ENCODE measurements around the gene ACOT7. TPM values are rescaled to one million over a fixed set of nuclear protein-coding genes. Genes with fewer than 3 reads are reported as not detected.

The ACOT7 gene
- total RNA-seq, 1 experiment from 2014 or later: 165 TPM

DNA sequence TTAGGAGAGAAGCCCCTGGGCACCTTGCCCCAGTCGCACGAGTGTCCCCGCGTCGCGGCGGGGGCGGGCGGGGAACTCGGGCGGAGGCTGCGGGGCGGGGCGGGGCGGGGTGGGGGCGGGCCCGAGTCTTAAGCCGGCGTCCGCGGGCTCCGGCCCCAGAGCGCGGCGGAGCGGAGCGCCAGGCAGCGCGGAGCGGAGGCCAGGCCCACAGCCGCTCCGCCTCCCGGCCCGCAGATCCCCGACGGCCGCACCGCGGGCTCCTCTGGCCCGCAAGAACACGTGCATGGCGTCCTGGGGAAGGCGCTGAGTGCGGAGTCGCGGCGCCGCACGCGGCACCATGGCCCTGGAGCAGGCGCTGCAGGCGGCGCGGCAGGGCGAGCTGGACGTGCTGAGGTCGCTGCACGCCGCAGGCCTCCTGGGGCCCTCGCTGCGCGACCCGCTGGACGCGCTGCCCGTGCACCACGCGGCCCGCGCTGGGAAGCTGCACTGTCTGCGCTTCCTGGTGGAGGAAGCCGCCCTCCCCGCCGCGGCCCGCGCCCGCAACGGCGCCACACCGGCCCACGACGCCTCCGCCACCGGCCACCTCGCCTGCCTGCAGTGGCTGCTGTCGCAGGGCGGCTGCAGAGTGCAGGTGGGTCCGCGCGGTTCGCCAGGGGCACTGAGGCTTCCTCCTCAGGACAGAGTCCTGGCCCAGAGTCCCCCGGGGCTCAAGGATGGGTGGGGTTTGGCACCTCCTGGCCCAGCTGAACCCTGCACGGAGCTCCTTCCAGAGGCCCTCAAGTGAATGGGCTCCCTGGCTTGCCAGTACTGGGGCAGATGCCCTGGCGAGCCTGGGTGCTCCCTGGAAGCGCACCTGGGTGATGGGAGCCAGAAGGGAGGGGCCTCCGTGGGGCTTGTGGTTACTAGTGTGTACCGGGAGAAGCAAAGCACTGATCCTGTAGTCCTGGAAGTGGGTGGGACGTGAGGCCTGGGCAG lies 31.3 kb upstream of the ACOT7 start, which contains the start of gene ESPN:
TSS of gene ESPN (plus strand) at position 158 of the 975 bp plus-strand sequence. CDS start at position 338, 180 bp downstream.
- peak within 1 kb of the TSS; percentile 90 for H3K4me2 ChIP-seq (ENCODE audit: low read length)
- no TSS peak for BruUV-seq (replicated peaks)
- H3K9me2 ChIP-seq (replicated peaks; ENCODE audit: low read length): no peaks in the 10 kb centered on the region
- POLR2A ChIA-PET (ENCODE audit: unreplicated experiment): interaction anchor here (0.5 kb wide), 1 partner anchor 66 kb away, joined by 3 read pairs; no protein-coding TSS in a partner anchor
- no peaks in the 10 kb centered on the region for H3K36me3 ChIP-seq (ENCODE audit: low read depth, low read length)
- H2AFZ ChIP-seq (ENCODE audit: low read length): peak within 1 kb of the TSS; percentile 87
- peak within 1 kb of the TSS; percentile 73 for H3K27ac ChIP-seq (ENCODE audit: low read length)
- intact Hi-C loops (cut with micrococcal nuclease): no loop called here
- H3K4me3 ChIP-seq (ENCODE audit: low read length): peak within 1 kb of the TSS; percentile 73
- no peaks in the 10 kb centered on the region for H3K27me3 ChIP-seq (ENCODE audit: low read length)
- H3K9ac ChIP-seq (ENCODE audit: low read length): peak within 1 kb of the TSS; percentile 25
- H3K9me3 ChIP-seq (ENCODE audit: low read length): no peaks in the 10 kb centered on the region
- H3K79me2 ChIP-seq (ENCODE audit: low read length): peaks cover 5% of the 10 kb centered on the region; the same call in 1 of the 2 replicates
- CTCF ChIA-PET: no interaction called here
- peak; percentile 20 for ATAC-seq
- H3F3A ChIP-seq (ENCODE audit: low read length, unreplicated experiment): no peaks in the 10 kb centered on the region
- DNase-seq: peak; percentile 62
- TF ChIP-seq EZH2 (IDR thresholded peaks at IDR 0.05; ENCODE audit: low read length, unreplicated experiment): no peak
- no peak for TF ChIP-seq EZH2phosphoT487 (IDR thresholded peaks at IDR 0.05; ENCODE audit: borderline replicate concordance, low read length)
- no peak for TF ChIP-seq CTCF (conservative IDR thresholded peaks at IDR 0.05; ENCODE audit: low read depth, low read length)
- peaks cover 59% of the 10 kb centered on the region for H3K4me1 ChIP-seq (ENCODE audit: insufficient read depth, low read length)
- H4K20me1 ChIP-seq (ENCODE audit: low read length): no peaks in the 10 kb centered on the region

DNA sequence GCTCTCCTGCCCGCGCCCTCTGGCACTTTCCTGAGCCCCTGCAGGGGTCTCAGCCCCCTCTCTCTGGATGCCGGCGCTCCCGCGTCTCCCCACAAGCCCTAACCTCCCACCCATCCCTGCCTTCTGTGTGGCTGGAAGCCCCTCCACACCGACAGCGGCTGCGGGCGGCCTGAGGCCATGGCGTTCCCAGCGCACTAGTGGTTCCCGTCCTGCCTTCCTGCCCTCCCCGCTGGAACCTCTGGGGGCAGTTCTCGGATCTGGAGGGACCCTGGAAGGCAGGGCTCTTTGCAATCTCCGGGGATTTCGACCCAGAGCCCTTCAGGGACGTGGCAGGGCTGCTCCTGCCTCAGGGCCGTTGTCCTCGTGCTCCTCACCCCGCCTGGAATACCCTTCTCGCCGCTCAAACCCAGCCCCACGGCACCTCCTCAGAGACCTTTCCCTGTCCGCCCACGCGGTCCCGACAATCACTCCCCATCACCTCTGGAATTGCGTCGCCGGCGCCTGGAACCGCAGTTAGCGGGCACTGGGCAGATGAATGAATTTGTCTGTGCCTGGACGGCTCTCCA lies 30.5 kb upstream of the ACOT7 start:
- CTCF ChIA-PET: interaction anchor here (2.0 to 2.3 kb wide), 2 partner anchors 11 to 14 kb away, joined by 14 to 29 read pairs; no protein-coding TSS in a partner anchor
- Histone ChIP-seq H3K9ac (ENCODE audit: low read length) (peak overlapping the region; percentile 25), H3K9me2 (replicated peaks; ENCODE audit: low read length) (no peaks in the 10 kb centered on the region), H2AFZ (ENCODE audit: low read length) (peak overlapping the region; percentile 87), H3K27ac (ENCODE audit: low read length) (peak overlapping the region; percentile 73), H3F3A (ENCODE audit: low read length, unreplicated experiment) (no peaks in the 10 kb centered on the region), H4K20me1 (ENCODE audit: low read length) (no peaks in the 10 kb centered on the region), H3K9me3 (ENCODE audit: low read length) (no peaks in the 10 kb centered on the region), H3K4me2 (ENCODE audit: low read length) (peak overlapping the region; percentile 90), H3K79me2 (ENCODE audit: low read length) (peaks cover 5% of the 10 kb centered on the region), H3K27me3 (ENCODE audit: low read length) (no peaks in the 10 kb centered on the region), H3K4me1 (ENCODE audit: insufficient read depth, low read length) (peaks cover 61% of the 10 kb centered on the region), H3K4me3 (ENCODE audit: low read length) (peak overlapping the region; percentile 73), H3K36me3 (ENCODE audit: low read depth, low read length) (no peaks in the 10 kb centered on the region)
- ATAC-seq (peak; percentile 5), DNase-seq (peak; percentile 50)
- no peak for TF ChIP-seq EZH2phosphoT487 (IDR thresholded peaks at IDR 0.05; ENCODE audit: borderline replicate concordance, low read length)
- TF ChIP-seq CTCF (conservative IDR thresholded peaks at IDR 0.05; ENCODE audit: low read depth, low read length): no peak
- no peak for TF ChIP-seq EZH2 (IDR thresholded peaks at IDR 0.05; ENCODE audit: low read length, unreplicated experiment)
- intact Hi-C loops (cut with micrococcal nuclease): loop anchor here (1.0 kb wide), 2 partner anchors 11 to 14 kb away; no protein-coding TSS in a partner anchor
- POLR2A ChIA-PET (ENCODE audit: unreplicated experiment): no interaction called here
- TSS peak; percentile 72 for BruUV-seq (replicated peaks)

All from PC-3 (cell line).